KMS-11 (cell line): ENCODE results near the gene SLC1A2.

Source experiments
- H2AFZ ChIP-seq: fragments of 200-600 bp; sonication (generic); 2 replicates; pipeline ENCODE4 v1.6.1; 2016; ENCODE audit warnings: antibody characterized with exemption, mixed run types, low read depth
- H3K27ac ChIP-seq: fragments of 200-600 bp; sonication (generic); 2 replicates; pipeline ENCODE4 v1.6.1; 2016; ENCODE audit warnings: mild to moderate bottlenecking, mixed run types
- H3K27me3 ChIP-seq: fragments of 200-600 bp; sonication (generic); 2 replicates; pipeline ENCODE4 v1.6.1; 2017; ENCODE audit warnings: mild to moderate bottlenecking, low read depth, mixed run types, moderate library complexity; ENCODE audit not compliant: insufficient read depth
- H3K36me3 ChIP-seq: fragments of 200-600 bp; sonication (generic); 2 replicates; pipeline ENCODE4 v1.6.1; 2017; ENCODE audit warnings: mild to moderate bottlenecking, mixed run types; ENCODE audit not compliant: insufficient read depth
- H3K4me1 ChIP-seq: fragments of 200-600 bp; sonication (generic); 2 replicates; pipeline ENCODE4 v1.6.1; 2016; ENCODE audit warnings: mild to moderate bottlenecking, low read depth, mixed run types; ENCODE audit not compliant: poor library complexity, severe bottlenecking
- H3K4me2 ChIP-seq: fragments of 200-600 bp; sonication (generic); 2 replicates; pipeline ENCODE4 v1.7.0; 2016; ENCODE audit warnings: mild to moderate bottlenecking, mixed run types
- H3K4me3 ChIP-seq: fragments of 200-600 bp; sonication (generic); IDR thresholded peaks from 2 replicates; pipeline ENCODE4 v1.6.1; 2017; ENCODE audit warnings: low read depth, low read length, mixed read lengths; ENCODE audit not compliant: insufficient read depth
- H3K79me2 ChIP-seq: fragments of 200-600 bp; sonication (generic); 2 replicates; pipeline ENCODE4 v1.6.1; 2016; ENCODE audit warnings: low read depth, mixed run types; ENCODE audit not compliant: insufficient read depth
- H3K9ac ChIP-seq: fragments of 200-600 bp; sonication (generic); 2 replicates; pipeline ENCODE4 v1.6.1; 2016; ENCODE audit warnings: mild to moderate bottlenecking, mixed run types
- H4K20me1 ChIP-seq: fragments of 200-600 bp; sonication (generic); 2 replicates; pipeline ENCODE4 v1.6.1; 2016; ENCODE audit warnings: mild to moderate bottlenecking, mixed run types; ENCODE audit not compliant: insufficient read depth
- CTCF ChIP-seq: fragments of 200-600 bp; sonication (generic); conservative IDR thresholded peaks from 2 replicates; pipeline ENCODE4 v1.6.1; 2017; ENCODE audit warnings: low read depth, mild to moderate bottlenecking, antibody characterized with exemption, low read length, moderate library complexity, mixed read lengths

SLC1A2 gene

DNA sequence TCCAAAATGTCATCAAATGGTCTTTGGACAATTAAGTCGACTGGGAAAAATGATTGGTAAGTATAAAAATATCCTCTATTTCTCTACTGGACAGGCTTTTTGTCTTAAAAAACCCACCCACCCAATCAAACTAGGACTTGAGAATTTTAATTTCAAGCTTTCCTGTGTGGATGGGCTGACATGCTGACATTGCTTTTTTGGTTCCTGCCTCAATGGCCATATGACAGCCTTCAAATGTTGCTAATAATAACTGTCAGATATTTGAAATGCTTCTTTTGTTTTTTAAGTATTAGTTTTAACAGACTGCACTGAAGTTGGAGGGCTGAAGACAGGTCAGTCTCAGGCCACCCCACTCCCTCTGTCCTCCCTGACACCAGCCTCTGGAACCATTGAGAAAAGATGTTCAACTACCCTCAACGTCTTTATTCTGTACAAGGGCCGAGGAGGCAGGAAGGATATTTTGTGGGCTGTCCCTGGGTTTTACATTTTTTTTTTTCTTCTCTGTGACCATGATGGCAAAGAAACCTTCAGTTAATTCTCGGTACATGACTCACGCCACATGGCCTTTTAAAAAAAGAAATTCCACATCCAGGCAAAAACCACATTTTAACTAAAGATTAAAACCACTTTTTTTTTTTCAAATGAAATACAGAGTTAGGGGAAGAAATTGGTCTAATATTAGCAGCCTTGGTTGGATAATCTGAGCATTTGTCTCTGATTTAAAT lies 130.4 kb downstream of the SLC1A2 start:
- Histone ChIP-seq H3K9ac (no peak overlapping the region), H3K27ac (no peak overlapping the region), H4K20me1 (no peaks in the 10 kb centered on the region), H3K36me3 (no peaks in the 10 kb centered on the region), H3K4me3 (no peak overlapping the region), H3K4me2 (no peak overlapping the region), H3K4me1 (peaks cover 38% of the 10 kb centered on the region), H3K79me2 (no peaks in the 10 kb centered on the region), H2AFZ (no peak overlapping the region), H3K27me3 (no peaks in the 10 kb centered on the region)
- TF ChIP-seq CTCF: no peak

DNA sequence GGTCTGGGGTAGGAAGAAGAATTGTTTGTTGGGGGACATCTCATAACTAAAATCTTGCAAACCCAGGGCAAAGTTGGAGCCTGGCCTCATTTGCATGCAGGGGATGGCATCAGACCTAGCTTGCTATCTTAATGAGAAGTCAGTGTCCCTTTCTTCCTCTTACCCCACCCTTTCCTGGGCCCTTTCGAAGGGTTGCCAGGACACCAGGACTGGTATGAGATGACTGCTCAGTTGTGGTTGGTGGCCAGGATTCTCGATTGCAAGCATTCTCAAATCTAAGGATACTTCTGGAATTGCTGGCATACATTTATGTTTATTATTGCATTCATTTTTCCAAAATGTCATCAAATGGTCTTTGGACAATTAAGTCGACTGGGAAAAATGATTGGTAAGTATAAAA lies 131.0 kb downstream of the SLC1A2 start:
- Histone ChIP-seq H3K9ac (no peak overlapping the region), H3K79me2 (no peaks in the 10 kb centered on the region), H3K36me3 (no peaks in the 10 kb centered on the region), H3K4me2 (no peak overlapping the region), H3K4me3 (no peak overlapping the region), H2AFZ (no peak overlapping the region), H3K27ac (no peak overlapping the region), H4K20me1 (no peaks in the 10 kb centered on the region), H3K4me1 (peaks cover 33% of the 10 kb centered on the region), H3K27me3 (no peaks in the 10 kb centered on the region)
- TF ChIP-seq CTCF: no peak

DNA sequence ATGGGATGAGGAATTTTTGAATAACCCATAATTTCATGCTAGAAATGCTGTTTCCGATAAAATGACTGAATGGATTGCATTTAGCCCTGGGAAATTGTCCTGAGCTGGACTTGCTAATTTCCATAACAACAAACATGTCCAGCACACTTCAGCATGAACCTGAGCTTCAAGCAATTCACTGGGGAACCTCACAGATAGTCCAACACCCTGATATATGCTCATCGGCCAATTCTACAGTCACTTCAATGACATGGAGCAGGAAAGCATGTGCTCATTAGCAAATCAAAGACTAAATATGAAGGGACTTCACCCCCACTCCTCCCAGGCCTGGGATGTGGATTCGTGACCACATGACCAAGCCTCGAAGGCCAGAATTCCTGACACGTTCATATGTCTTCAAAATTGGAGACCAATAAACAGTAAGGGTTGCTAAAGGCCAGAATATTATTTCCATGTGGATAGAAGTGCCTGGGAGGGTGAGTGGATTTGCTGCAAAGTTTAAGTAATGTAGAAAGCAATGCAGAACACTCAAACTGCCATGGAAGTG lies 131.9 kb downstream of the SLC1A2 start:
- Histone ChIP-seq H3K27me3 (no peaks in the 10 kb centered on the region), H2AFZ (no peak overlapping the region), H3K36me3 (no peaks in the 10 kb centered on the region), H3K9ac (no peak overlapping the region), H3K4me3 (no peak overlapping the region), H3K4me2 (no peak overlapping the region), H4K20me1 (no peaks in the 10 kb centered on the region), H3K4me1 (peaks cover 24% of the 10 kb centered on the region), H3K27ac (no peak overlapping the region), H3K79me2 (no peaks in the 10 kb centered on the region)
- no peak for TF ChIP-seq CTCF

GRCh38 chr11:35286126-35286525 lies 133.2 kb downstream of the SLC1A2 start:
- Histone ChIP-seq H3K4me3 (no peak overlapping the region), H3K9ac (no peak overlapping the region), H4K20me1 (no peaks in the 10 kb centered on the region), H3K79me2 (no peaks in the 10 kb centered on the region), H3K4me2 (no peak overlapping the region), H3K36me3 (no peaks in the 10 kb centered on the region), H3K4me1 (peaks cover 11% of the 10 kb centered on the region), H3K27ac (no peak overlapping the region), H2AFZ (no peak overlapping the region), H3K27me3 (no peaks in the 10 kb centered on the region)
- TF ChIP-seq CTCF: no peak
